ENCODE data around the gene CACNB2. TPM values are rescaled to one million over a fixed set of nuclear protein-coding genes. Genes with fewer than 3 reads are reported as not detected.
"Not testable (repeated sequence)": the region's sequence is repeated elsewhere in the genome, so short reads cannot be mapped to it uniquely, and the experiment has no call there.

The CACNB2 gene
- total RNA-seq, 2 donors from 2014 or later = 9.8 to 12.1 TPM

DNA sequence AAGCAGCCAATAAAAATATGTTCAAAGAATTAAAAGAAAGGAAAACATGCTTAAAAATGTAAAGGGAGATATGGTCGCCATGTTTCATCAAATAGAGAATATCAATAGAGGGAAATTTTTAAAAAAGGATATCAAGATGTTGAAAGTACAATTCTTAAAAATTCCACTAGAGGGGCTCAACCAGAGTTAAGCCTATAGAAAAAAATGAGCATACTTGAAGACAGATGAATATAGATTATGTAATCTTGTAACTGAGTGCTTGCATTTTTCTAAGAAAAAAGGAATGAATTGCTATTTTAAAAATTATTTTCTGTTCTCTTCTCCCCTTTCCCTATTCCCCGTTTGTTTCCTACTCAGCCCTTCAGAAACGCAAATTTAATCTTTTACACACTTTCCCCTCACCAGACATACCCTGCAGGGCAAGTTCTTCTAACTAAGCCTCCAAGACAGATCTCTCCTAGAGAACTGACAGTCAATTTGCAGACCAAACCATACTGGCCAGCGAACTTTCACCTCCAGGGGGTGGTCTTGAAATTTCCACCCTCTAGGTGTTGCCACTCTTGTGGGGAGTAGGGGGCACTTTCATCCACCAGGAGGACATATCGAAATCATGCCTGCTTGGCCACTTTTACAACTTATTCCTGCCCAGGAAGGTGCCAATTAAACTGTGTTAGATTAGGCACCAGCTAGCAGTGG, 443.5 kb downstream of the CACNB2 start:
- intact Hi-C loops (cut with DNase I) = no loop called here
- H3K9me3 ChIP-seq = no peaks in the 10 kb centered on the region
- no peak for DNase-seq
- no peaks in the 10 kb centered on the region for H3K27me3 ChIP-seq
- no peak overlapping the region for H3K27ac ChIP-seq
- H3K9ac ChIP-seq (ENCODE audit: low read depth in 2 of 2, low read length in 2 of 2) = no peak overlapping the region
- H3K36me3 ChIP-seq = no peaks in the 10 kb centered on the region
- no peaks in the 10 kb centered on the region for H3K4me1 ChIP-seq
- no peak overlapping the region for H3K4me3 ChIP-seq
- TF ChIP-seq, protein P1, sequence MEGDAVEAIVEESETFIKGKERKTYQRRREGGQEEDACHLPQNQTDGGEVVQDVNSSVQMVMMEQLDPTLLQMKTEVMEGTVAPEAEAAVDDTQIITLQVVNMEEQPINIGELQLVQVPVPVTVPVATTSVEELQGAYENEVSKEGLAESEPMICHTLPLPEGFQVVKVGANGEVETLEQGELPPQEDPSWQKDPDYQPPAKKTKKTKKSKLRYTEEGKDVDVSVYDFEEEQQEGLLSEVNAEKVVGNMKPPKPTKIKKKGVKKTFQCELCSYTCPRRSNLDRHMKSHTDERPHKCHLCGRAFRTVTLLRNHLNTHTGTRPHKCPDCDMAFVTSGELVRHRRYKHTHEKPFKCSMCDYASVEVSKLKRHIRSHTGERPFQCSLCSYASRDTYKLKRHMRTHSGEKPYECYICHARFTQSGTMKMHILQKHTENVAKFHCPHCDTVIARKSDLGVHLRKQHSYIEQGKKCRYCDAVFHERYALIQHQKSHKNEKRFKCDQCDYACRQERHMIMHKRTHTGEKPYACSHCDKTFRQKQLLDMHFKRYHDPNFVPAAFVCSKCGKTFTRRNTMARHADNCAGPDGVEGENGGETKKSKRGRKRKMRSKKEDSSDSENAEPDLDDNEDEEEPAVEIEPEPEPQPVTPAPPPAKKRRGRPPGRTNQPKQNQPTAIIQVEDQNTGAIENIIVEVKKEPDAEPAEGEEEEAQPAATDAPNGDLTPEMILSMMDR (IDR thresholded peaks at IDR 0.05) = no peak

DNA sequence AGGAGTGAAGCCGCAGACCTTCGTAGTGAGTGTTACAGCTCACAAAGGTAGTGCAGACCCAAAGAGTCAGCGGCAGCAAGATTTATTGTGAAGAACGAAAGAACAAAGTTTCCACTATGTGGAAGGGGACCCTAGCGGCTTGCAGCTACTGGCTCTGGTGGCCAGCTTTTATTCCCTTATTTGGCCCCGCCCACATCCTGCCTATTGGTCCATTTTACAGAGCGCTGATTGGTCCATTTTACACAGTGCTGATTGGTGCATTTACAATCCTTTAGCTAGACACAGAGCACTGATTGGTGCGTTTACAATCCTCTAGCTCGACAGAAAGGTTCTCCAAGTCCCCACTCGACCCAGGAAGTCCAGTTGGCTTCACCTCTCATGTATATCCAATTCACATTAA, 446.4 kb downstream of the CACNB2 start:
- H3K36me3 ChIP-seq; H3K27me3 ChIP-seq; H3K9me3 ChIP-seq; H3K4me3 ChIP-seq; H3K9ac ChIP-seq (ENCODE audit: low read depth in 2 of 2, low read length in 2 of 2); H3K4me1 ChIP-seq; intact Hi-C loops (cut with DNase I); DNase-seq; H3K27ac ChIP-seq: not testable (repeated sequence)

DNA sequence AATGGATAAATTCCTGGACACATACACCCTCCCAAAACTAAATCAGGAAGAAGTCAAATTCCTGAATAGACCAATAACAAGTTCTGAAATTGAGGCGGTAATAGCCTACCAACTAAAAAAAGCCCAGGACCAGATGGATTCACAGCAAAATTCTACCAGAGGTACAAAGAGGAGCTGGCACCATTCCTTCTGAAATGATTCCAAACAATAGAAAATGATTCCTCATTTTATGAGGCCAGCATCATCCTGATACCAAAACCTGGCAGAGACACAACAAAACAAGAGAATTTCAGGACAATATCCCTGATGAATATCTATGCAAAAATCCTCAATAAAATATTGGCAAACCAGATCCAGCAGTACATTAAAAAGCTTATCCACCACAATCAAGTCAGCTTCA, 450.9 kb downstream of the CACNB2 start:
- intact Hi-C loops (cut with DNase I); H3K9ac ChIP-seq (ENCODE audit: low read depth in 2 of 2, low read length in 2 of 2); H3K4me1 ChIP-seq; H3K36me3 ChIP-seq; H3K27ac ChIP-seq; DNase-seq; H3K27me3 ChIP-seq; H3K9me3 ChIP-seq; H3K4me3 ChIP-seq: not testable (repeated sequence)

Other genes starting within 250 kb of the CACNB2 start
- under 1 TPM; 0.13 to 0.15 TPM for gene SLC39A12, start 188.5 kb upstream of the CACNB2 start, total RNA-seq

Measured in colonic mucosa (tissue), 4 donors.